ENCODE data around the gene BPI.

Gene BPI

GRCh38 chr20:38354227-38354626 is 50.3 kb downstream of the BPI start:
- DNase-seq (ENCODE audit: low read depth in 1 of 2, low spot score in 1 of 2): no peak
- H3K27me3 ChIP-seq (ENCODE audit: insufficient read depth, poor library complexity, severe bottlenecking): no peaks in the 10 kb centered on the region
- TF ChIP-seq GABPA (IDR thresholded peaks at IDR 0.05; ENCODE audit: low read depth): no peak
- no peak for TF ChIP-seq SPI1 (IDR thresholded peaks at IDR 0.05; ENCODE audit: borderline replicate concordance, low read depth)
- no peak for TF ChIP-seq POLR2AphosphoS5 (IDR thresholded peaks at IDR 0.05; ENCODE audit: low read depth)
- TF ChIP-seq, protein P1, sequence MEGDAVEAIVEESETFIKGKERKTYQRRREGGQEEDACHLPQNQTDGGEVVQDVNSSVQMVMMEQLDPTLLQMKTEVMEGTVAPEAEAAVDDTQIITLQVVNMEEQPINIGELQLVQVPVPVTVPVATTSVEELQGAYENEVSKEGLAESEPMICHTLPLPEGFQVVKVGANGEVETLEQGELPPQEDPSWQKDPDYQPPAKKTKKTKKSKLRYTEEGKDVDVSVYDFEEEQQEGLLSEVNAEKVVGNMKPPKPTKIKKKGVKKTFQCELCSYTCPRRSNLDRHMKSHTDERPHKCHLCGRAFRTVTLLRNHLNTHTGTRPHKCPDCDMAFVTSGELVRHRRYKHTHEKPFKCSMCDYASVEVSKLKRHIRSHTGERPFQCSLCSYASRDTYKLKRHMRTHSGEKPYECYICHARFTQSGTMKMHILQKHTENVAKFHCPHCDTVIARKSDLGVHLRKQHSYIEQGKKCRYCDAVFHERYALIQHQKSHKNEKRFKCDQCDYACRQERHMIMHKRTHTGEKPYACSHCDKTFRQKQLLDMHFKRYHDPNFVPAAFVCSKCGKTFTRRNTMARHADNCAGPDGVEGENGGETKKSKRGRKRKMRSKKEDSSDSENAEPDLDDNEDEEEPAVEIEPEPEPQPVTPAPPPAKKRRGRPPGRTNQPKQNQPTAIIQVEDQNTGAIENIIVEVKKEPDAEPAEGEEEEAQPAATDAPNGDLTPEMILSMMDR (IDR thresholded peaks at IDR 0.05; ENCODE audit: insufficient read depth, low read length): no peak
- TF ChIP-seq, protein P2, sequence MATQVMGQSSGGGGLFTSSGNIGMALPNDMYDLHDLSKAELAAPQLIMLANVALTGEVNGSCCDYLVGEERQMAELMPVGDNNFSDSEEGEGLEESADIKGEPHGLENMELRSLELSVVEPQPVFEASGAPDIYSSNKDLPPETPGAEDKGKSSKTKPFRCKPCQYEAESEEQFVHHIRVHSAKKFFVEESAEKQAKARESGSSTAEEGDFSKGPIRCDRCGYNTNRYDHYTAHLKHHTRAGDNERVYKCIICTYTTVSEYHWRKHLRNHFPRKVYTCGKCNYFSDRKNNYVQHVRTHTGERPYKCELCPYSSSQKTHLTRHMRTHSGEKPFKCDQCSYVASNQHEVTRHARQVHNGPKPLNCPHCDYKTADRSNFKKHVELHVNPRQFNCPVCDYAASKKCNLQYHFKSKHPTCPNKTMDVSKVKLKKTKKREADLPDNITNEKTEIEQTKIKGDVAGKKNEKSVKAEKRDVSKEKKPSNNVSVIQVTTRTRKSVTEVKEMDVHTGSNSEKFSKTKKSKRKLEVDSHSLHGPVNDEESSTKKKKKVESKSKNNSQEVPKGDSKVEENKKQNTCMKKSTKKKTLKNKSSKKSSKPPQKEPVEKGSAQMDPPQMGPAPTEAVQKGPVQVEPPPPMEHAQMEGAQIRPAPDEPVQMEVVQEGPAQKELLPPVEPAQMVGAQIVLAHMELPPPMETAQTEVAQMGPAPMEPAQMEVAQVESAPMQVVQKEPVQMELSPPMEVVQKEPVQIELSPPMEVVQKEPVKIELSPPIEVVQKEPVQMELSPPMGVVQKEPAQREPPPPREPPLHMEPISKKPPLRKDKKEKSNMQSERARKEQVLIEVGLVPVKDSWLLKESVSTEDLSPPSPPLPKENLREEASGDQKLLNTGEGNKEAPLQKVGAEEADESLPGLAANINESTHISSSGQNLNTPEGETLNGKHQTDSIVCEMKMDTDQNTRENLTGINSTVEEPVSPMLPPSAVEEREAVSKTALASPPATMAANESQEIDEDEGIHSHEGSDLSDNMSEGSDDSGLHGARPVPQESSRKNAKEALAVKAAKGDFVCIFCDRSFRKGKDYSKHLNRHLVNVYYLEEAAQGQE (IDR thresholded peaks at IDR 0.05; ENCODE audit: insufficient replicate concordance, low read depth): no peak
- no peak overlapping the region for H3K4me3 ChIP-seq (replicated peaks; ENCODE audit: insufficient read depth, low read length)
- H3K27ac ChIP-seq (replicated peaks): no peak overlapping the region

DNA sequence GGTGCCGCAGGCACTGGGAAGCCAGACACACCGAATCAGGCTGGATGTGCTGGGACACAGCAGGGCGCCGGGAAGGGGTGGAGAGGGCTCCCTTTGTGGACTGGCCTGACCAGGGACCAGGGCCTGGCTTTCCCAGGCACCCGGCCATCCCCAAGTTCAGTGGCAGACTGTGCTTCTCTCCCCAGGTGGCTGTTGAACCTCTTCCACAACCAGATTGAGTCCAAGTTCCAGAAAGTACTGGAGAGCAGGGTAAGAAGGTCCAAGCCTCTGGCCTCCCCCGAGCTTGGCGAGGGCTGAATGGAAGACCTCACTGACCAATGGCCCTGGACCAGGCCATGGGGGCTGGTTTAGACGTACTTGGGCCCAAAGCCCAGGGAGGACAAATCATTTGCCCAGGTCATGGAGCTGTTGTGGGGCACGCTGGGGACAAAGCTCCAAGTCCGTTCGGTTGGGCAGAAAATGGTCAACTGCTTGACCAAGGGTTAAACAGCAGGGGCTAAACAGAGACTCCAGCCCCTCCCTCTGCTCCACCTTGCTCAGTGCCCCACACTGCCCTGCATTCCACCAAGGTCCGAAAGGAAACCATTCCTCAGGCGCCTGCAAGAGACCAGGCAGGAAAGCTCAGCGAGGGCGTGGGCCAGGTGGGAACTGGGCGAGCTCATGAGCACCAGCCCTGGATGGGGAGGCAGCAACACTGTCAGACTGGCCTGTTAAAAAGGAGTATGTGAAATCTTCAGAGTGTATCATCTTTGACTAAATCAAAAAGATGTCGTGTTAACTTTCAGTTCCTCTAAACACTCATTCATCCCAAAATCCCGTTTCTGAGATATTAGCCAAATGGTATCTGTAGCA is 51.4 kb downstream of the BPI start:
- no peak overlapping the region for H3K27ac ChIP-seq (replicated peaks)
- no peaks in the 10 kb centered on the region for H3K27me3 ChIP-seq (ENCODE audit: insufficient read depth, poor library complexity, severe bottlenecking)
- TF ChIP-seq SPI1 (IDR thresholded peaks at IDR 0.05; ENCODE audit: borderline replicate concordance, low read depth): no peak
- TF ChIP-seq, protein P2 (IDR thresholded peaks at IDR 0.05; ENCODE audit: insufficient replicate concordance, low read depth): no peak
- no peak overlapping the region for H3K4me3 ChIP-seq (replicated peaks; ENCODE audit: insufficient read depth, low read length)
- no peak for DNase-seq (ENCODE audit: low read depth in 1 of 2, low spot score in 1 of 2)

DNA sequence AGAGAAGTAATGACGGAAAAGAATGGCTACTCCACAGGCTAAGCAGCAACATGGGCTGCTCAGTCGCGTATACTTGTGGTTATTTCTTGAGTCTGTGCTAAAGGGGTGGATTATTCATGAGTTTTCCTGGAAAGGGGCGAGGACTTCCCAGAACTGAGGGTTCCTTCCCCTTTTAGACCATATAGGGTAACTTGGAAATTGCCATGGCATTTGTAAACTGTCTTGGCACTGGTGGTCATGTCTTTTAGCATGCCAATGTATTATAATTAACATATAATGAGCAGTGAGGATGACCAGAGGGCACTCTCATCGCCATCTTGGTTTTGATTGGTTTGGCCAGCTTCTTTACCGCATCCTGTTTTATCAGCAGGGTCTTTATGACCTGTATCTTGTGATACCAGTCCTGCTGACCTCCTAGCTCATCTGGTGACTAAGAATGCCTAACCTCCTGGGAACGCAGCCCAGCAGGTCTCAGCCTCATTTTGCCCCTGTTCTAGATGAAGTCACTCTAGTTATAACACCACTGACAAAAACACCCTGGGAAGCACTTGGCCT is 53.8 kb downstream of the BPI start:
- H3K27ac ChIP-seq (replicated peaks): no peak overlapping the region
- H3K27me3 ChIP-seq (ENCODE audit: insufficient read depth, poor library complexity, severe bottlenecking): no peaks in the 10 kb centered on the region
- no peak for TF ChIP-seq SPI1 (IDR thresholded peaks at IDR 0.05; ENCODE audit: borderline replicate concordance, low read depth)
- TF ChIP-seq, protein P1 (IDR thresholded peaks at IDR 0.05; ENCODE audit: insufficient read depth, low read length): no peak
- TF ChIP-seq GABPA (IDR thresholded peaks at IDR 0.05; ENCODE audit: low read depth): no peak
- TF ChIP-seq, protein P2 (IDR thresholded peaks at IDR 0.05; ENCODE audit: insufficient replicate concordance, low read depth): no peak
- no peak for TF ChIP-seq POLR2AphosphoS5 (IDR thresholded peaks at IDR 0.05; ENCODE audit: low read depth)
- H3K4me3 ChIP-seq (replicated peaks; ENCODE audit: insufficient read depth, low read length): no peak overlapping the region
- DNase-seq (ENCODE audit: low read depth in 1 of 2, low spot score in 1 of 2): no peak

Measured in HL-60 (cell line).